Activated CD4-positive, alpha-beta T cell treated with anti-CD3 and anti-CD28 coated beads, Interleukin-2, amount 50 U/mL, for 48 hours (primary cell): Measurements from ENCODE around the gene ELAVL1.

ENCODE experiments used
- DNase-seq, 2 experiments: peaks; one replicate each; pipeline ENCODE4 v3.0.0-alpha.2; 2020

ELAVL1 gene

GRCh38 chr19:7983995-7984837, 21.2 kb downstream of the ELAVL1 start:
- no peak for DNase-seq

GRCh38 chr19:7983286-7983950, 22.0 kb downstream of the ELAVL1 start:
- DNase-seq, result no peak

GRCh38 chr19:7982651-7983099, 22.8 kb downstream of the ELAVL1 start:
- DNase-seq, result no peak

DNA sequence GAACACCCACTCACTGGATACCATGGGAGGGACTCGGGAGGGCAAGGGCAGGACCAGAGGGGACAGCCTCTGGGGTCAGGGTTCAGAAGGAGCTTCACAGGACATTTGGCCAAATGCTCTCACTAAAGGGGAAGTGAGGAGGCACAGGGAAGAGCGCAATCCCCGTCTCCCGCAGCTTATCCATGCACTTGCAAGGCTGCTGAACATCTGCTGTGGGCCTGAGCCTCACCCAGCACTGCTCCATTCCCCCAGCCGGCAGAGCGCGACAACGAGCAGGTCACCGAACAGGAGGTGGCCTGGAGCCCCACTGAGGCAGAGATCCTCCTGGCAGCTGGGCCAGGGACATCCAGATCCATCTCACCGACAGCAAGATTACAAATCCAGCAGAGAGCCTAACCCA, 23.3 kb downstream of the ELAVL1 start:
- DNase-seq, result no peak

- no peak for DNase-seq
Observed at GRCh38 chr19:7981661-7982060, 23.8 kb downstream of the ELAVL1 start.

- no peak for DNase-seq
Observed at GRCh38 chr19:7981199-7981598, 24.2 kb downstream of the ELAVL1 start.

DNA sequence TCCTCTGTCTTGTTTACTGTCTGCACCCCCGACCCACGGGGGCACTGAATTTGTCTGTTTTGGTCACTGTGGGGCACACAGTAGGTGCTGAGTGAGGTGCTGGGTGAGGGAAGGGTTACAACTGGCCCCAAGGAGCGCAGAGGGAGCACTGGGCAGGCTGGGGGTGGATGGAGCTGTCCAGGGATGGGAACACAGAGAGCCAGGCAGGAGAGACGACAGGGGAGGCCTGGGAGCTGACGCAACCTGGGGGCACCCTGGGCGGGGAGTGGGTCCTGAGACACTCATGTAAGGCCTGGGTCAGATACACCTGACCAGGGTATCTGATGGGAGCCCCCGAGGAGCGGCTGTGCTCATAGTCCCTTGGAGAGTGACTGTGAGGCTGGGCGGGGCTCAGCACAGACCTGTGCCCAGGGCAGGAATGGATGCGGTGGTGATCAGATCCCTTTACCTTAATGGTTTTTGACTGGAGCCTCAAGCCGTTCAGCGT, 24.8 kb downstream of the ELAVL1 start:
- DNase-seq, result no peak

GRCh38 chr19:7980168-7980567, 25.3 kb downstream of the ELAVL1 start:
- no peak for DNase-seq

GRCh38 chr19:7979559-7979958, 25.9 kb downstream of the ELAVL1 start:
- no peak for DNase-seq

DNA sequence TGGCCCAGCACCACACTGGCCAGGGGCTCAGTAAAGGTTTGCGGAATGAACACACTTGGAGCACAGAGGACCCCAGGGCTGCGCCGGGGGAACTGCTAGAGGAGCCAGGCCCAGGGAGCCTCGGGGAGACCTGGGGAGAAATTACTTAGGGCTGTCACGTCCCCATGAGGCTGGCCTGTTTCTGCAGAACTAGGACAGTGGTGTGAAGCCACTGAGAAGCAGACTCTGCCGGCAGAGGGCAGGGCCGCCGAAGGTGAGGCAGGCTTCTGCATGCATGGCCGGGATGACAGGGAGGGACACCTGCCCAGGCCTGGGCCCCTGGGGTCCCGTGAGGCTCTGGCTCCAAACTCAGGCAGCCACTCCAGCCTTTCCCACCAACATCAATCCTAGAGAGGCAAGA, 26.4 kb downstream of the ELAVL1 start:
- no peak for DNase-seq

GRCh38 chr19:7978179-7978825, 27.1 kb downstream of the ELAVL1 start:
- no peak for DNase-seq

DNA sequence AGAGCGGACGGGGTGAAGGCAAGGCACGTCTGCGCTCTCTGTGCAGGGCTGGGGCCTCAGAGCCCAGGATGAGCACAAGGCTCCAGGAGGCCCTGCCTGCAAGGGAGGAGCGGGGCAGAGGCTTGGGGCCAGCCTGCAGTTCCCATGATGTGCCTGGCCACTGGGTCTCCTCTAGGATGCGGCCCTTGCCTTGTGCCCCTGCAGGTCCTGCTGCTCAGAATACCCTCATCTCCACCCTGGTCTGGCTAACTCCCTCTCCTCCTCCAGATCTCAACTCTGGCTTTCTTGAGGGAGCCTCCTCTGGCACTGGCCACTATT, 27.8 kb downstream of the ELAVL1 start:
- DNase-seq, result no peak

DNA sequence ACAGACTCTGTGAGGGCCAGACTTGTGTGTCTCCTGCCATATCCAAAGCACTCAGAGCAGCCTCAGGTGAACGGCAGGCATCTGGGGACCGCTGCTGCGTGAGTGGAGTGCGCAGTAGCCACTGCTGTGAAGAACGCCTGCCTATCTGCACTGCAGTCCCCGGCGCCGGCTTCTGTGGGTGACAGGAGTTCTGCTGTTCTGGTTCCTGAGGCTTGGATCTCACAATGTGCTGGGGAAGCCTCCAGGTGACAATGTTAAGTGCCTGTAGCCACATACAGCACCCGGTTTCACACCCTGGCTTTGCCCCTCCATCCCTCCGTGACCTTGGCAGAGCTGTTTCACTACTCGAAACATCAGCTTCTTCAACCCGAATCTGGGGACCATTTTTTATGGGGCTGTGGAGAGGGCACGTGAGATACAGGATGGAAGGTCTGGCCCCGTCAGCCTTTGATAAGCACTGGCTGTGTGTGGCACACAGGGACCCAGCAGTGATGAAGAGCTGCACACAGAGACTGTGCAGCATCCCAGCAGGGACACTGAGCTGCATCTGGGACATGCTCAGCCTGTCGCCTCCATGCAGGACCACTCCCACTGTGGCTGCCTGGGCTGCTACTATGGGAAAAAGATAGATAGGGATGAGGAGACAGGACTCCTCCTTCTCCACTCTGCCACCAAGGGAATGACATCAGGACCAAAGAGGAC, 28.3 kb downstream of the ELAVL1 start:
- DNase-seq, result no peak

DNA sequence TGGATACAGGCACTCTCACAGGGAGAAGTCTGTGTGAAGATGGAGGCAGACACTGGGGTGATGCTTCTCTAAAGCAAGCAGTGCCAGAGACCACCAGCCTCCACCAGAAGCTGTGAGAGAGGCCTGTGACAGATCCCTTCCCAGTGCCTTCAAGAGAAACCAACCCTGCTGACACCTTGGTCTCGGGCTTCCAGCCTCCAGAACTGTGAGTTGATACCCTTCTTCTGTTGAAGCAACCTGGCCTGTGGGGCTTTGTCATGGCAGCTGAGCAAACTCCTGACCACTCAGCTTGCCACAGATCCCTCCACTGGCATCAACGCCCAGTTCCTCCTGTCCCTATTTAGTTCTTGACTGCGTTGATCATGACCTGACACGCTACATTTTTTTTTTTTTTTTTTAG, 29.0 kb downstream of the ELAVL1 start:
- no peak for DNase-seq

GRCh38 chr19:7975037-7975436, 30.4 kb downstream of the ELAVL1 start:
- DNase-seq, result no peak

DNA sequence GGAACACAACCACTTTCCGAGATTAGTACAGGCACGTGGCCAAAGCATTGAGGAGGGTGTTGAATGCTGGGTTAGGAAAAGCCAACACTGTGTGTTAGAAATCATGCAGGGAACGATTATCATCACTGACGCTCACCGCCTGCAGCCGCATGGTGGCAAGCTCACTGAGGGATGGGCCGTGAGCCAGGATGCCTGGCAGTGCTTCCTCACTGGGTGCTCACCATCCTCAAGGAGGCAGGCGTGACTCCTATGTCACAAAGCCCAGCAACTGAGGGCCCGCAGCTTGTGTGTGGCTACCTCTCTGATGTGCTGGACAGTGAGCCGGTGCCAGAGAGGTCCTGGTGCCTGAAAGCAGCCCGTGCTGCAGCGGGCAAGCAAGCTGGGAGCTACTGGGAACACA, 31.6 kb downstream of the ELAVL1 start:
- no peak for DNase-seq

DNA sequence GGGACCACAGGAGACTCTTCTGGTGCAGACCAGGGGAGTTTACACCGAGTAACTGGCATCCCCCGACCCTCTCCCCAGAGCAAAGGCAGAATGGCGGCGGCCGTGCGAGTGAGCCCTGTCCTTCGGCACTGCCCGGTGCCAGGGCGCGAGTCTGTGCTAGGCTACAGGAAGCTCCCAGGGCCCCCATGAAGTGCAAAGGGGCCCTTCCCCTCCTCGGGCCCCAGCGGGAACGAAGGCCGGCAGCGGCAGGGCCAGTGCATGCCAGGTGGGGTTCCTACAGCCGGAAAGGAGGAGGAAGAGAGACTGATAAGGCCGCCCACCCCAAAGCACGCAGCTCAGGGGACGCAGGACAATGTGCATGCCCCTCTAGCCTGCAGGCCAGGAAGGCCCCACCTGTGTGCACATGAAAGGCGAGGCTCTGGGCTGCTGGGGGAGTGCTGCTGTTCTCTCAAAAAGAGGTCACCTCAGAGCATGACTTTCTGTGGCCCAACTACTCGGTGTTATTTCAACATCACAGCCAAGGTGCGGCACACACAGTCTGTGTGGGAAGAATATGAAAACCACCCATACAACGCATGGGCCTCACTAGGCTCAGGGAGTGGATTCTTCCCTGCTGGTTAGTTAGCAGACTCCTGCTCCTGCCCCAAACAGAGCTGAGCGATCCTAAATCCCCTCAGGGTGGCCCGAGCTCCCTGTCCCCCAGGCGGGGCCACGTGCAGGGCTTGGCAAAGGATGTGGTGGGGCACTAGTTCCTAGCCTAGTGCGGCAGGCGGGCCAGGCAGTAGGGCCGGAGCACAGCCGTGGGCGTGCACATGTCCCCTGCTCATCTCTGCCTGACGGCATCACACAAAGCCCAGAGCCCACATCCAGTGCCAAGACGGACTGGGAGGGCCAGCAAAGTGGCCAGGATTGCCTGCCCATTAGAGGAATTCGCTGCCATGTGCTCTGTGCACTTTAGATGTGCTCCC, 33.6 kb downstream of the ELAVL1 start:
- DNase-seq, result no peak

DNA sequence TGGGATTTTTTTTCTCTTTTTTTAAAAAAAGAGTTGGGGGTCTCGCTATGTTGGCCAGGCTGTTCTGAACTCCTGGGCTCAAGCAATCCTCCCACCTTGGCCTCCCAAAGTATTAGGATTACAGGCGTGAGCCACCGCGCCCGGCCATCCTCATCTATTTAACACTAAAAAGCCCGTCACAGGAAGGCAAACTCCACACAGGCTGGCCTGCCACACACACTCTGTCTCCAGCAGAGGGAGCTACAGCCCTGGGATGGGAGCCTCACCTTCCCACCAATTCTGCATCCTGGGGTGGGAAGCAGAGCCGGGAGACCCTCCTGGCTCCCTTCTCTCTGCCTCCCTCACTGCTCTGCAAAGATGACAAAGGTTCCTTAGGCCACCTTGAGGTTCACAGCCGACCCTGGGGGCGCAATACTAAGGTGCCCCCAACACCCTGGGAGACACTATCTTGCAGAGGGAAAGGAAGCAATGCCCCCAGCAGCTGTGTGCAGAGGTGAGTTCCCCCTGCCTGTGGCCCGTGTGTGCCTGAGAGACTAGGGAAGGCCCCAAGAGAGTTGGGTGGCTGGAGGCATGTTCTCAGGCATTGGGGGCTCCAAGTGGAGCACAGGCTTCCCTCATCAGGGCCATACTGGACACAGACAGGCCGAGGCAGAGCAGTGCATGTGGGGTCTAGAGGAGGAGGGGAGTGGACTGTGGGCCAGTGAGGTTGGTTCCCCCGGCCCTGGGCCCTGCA, 34.6 kb downstream of the ELAVL1 start:
- peak; percentile 22 to 45 for DNase-seq

GRCh38 chr19:7969555-7969939, 35.9 kb downstream of the ELAVL1 start:
- no peak for DNase-seq

- no peak for DNase-seq
Observed at GRCh38 chr19:7968796-7969554, 36.5 kb downstream of the ELAVL1 start.
